ENCODE results near the gene GPA33.

DNA sequence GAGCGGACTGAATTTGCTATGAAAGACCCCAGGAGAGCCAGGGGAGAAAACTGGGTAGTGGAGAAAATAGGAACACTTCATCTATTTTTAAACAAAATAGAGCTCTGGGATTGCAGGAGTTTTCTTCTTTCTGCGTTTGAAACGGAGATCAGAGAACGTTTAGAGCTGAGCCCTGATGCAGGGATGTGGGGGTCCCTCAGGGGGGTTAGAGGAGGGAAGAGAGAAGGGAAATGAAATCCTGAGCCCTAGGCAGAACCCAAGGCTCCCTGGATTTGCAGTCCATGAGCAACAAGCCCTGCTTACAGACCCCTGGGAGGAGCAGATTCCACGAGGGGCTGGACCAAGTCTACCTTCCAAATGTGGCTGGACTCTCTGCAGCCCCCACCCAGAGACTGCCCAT is 25.5 kb upstream of the GPA33 start:
- TF ChIP-seq, protein P1, sequence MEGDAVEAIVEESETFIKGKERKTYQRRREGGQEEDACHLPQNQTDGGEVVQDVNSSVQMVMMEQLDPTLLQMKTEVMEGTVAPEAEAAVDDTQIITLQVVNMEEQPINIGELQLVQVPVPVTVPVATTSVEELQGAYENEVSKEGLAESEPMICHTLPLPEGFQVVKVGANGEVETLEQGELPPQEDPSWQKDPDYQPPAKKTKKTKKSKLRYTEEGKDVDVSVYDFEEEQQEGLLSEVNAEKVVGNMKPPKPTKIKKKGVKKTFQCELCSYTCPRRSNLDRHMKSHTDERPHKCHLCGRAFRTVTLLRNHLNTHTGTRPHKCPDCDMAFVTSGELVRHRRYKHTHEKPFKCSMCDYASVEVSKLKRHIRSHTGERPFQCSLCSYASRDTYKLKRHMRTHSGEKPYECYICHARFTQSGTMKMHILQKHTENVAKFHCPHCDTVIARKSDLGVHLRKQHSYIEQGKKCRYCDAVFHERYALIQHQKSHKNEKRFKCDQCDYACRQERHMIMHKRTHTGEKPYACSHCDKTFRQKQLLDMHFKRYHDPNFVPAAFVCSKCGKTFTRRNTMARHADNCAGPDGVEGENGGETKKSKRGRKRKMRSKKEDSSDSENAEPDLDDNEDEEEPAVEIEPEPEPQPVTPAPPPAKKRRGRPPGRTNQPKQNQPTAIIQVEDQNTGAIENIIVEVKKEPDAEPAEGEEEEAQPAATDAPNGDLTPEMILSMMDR (IDR thresholded peaks at IDR 0.05; ENCODE audit: poor library complexity, severe bottlenecking), result no peak
- TF ChIP-seq EP300 (conservative IDR thresholded peaks at IDR 0.05; ENCODE audit: poor library complexity, severe bottlenecking), result no peak
- TF ChIP-seq, protein P2, sequence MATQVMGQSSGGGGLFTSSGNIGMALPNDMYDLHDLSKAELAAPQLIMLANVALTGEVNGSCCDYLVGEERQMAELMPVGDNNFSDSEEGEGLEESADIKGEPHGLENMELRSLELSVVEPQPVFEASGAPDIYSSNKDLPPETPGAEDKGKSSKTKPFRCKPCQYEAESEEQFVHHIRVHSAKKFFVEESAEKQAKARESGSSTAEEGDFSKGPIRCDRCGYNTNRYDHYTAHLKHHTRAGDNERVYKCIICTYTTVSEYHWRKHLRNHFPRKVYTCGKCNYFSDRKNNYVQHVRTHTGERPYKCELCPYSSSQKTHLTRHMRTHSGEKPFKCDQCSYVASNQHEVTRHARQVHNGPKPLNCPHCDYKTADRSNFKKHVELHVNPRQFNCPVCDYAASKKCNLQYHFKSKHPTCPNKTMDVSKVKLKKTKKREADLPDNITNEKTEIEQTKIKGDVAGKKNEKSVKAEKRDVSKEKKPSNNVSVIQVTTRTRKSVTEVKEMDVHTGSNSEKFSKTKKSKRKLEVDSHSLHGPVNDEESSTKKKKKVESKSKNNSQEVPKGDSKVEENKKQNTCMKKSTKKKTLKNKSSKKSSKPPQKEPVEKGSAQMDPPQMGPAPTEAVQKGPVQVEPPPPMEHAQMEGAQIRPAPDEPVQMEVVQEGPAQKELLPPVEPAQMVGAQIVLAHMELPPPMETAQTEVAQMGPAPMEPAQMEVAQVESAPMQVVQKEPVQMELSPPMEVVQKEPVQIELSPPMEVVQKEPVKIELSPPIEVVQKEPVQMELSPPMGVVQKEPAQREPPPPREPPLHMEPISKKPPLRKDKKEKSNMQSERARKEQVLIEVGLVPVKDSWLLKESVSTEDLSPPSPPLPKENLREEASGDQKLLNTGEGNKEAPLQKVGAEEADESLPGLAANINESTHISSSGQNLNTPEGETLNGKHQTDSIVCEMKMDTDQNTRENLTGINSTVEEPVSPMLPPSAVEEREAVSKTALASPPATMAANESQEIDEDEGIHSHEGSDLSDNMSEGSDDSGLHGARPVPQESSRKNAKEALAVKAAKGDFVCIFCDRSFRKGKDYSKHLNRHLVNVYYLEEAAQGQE (IDR thresholded peaks at IDR 0.05; ENCODE audit: borderline replicate concordance), result no peak
- TF ChIP-seq EZH2 (IDR thresholded peaks at IDR 0.05; ENCODE audit: borderline replicate concordance, insufficient read depth, low read length, poor library complexity, severe bottlenecking), result no peak

All from neural cell (in vitro differentiated cells).